ENCODE data around the gene AP5S1. TPM values are rescaled to one million over a fixed set of nuclear protein-coding genes. Genes with fewer than 3 reads are reported as not detected.

The AP5S1 gene
- total RNA-seq, 1 donor from 2014 or later: 6.1 TPM

- Histone ChIP-seq H3K4me3 (peak overlapping the region in 1 of 2 donors; percentile 61), H3K36me3 (peaks cover 0 to 26% of the 10 kb centered on the region in 2 donors), H3K4me1 (peaks cover 47% of the 10 kb centered on the region), H3K9me3 (no peaks in the 10 kb centered on the region), H3K27ac (peak overlapping the region; percentile 95), H3K27me3 (no peaks in the 10 kb centered on the region)
- TF ChIP-seq CTCF (IDR thresholded peaks at IDR 0.05) (no peak), POLR2AphosphoS5 (IDR thresholded peaks at IDR 0.05; ENCODE audit: insufficient read depth in 1 of 2, low read depth in 1 of 2) (no peak), POLR2A (IDR thresholded peaks at IDR 0.05) (no peak)
- DNase-seq (ENCODE audit: extremely low spot score in 2 of 2): peak in 1 of 2 donors; percentile 93
- intact Hi-C loops (cut with DNase I): no loop called here
These were observed 22.6 kb upstream of the AP5S1 start for GRCh38 chr20:3797592-3798372.

DNA sequence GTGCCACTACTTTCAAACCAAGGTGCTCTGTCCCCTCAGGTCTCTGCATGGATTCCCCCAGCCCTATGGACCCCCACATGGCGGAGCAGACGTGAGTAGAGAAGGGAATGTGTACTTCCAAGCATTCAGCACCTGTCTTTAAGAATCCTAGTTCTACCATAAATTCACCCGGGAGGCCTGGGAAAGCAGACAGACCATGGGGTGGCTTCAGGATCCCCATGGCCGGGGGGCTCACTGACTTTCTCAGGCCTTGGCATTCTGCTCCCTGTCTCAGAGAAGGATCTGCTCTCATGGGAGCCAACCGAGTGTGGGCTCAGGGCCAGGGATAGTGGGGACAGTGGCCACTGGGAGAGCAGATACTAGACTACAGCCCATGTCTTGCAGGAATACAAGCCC lies 22.0 kb upstream of the AP5S1 start:
- no peak for DNase-seq (ENCODE audit: extremely low spot score in 2 of 2)

DNA sequence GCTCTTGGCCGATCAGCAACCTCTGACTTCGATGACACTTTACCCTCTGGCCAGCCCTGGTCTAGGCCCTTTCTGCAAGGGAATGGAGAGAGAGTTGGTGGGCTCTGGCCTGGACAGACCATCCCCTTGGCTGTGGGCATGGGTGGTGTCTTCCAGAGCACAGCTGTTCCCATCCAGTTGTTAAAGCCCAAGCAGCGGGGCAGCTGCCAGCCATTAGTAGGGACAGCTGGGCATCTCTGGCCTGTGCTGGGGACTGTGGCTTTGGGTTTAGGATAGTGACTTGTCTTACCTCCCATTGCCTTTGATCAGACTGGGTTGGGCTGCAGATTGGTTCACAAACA lies 21.5 kb upstream of the AP5S1 start:
- Histone ChIP-seq H3K36me3 (peaks cover 0 to 37% of the 10 kb centered on the region in 2 donors), H3K27me3 (no peaks in the 10 kb centered on the region), H3K4me3 (no peak overlapping the region), H3K27ac (peak overlapping the region; percentile 35), H3K9me3 (no peaks in the 10 kb centered on the region), H3K4me1 (peaks cover 47% of the 10 kb centered on the region)
- intact Hi-C loops (cut with DNase I): no loop called here
- no peak for DNase-seq (ENCODE audit: extremely low spot score in 2 of 2)
- TF ChIP-seq CTCF (IDR thresholded peaks at IDR 0.05) (no peak), POLR2A (IDR thresholded peaks at IDR 0.05) (no peak), POLR2AphosphoS5 (IDR thresholded peaks at IDR 0.05; ENCODE audit: insufficient read depth in 1 of 2, low read depth in 1 of 2) (no peak)

More for the DNA sequence above, 22.0 kb upstream of the AP5S1 start:
- TF ChIP-seq POLR2A (IDR thresholded peaks at IDR 0.05) (no peak), CTCF (IDR thresholded peaks at IDR 0.05) (no peak), POLR2AphosphoS5 (IDR thresholded peaks at IDR 0.05; ENCODE audit: insufficient read depth in 1 of 2, low read depth in 1 of 2) (no peak)
- H3K36me3 ChIP-seq: peaks cover 0 to 32% of the 10 kb centered on the region in 2 donors
- H3K9me3 ChIP-seq: no peaks in the 10 kb centered on the region
- no peak overlapping the region for H3K4me3 ChIP-seq
- intact Hi-C loops (cut with DNase I): no loop called here
- no peak overlapping the region for H3K27ac ChIP-seq
- H3K27me3 ChIP-seq: no peaks in the 10 kb centered on the region
- peaks cover 47% of the 10 kb centered on the region for H3K4me1 ChIP-seq

DNA sequence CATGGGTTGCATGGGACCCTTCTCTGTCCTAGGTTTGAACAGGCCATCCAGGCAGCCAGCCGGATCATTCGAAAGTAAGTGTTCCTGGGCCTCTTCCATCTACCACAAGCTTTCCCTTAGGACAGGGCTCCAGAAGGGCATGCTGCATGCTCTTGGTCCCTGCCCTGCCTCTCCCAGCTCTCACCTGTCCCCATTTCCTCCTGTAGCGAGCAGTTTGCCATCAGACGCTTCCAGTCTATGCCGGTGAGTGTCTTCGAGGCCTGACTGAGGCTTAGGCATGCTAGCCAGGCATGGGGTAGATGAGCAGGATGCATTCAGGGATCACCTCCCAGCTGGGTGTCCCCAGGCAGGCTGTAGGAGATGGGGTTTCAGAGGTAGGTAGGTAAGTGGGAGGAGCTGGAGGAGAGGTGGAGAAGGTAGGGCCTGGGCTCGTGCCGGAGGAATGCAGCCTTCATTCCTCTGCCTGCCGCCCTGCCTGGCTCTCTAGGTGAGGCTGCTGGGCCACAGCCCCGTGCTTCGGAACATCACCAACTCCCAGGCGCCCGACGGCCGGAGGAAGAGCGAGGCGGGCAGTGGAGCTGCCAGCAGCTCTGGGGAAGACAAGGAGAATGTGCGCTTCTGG lies 20.0 kb upstream of the AP5S1 start:
- H3K36me3 ChIP-seq: peaks cover 0 to 46% of the 10 kb centered on the region in 2 donors
- DNase-seq (ENCODE audit: extremely low spot score in 2 of 2): no peak
- H3K27me3 ChIP-seq: no peaks in the 10 kb centered on the region
- no peaks in the 10 kb centered on the region for H3K9me3 ChIP-seq
- peaks cover 49% of the 10 kb centered on the region for H3K4me1 ChIP-seq
- H3K27ac ChIP-seq: peak overlapping the region; percentile 35
- intact Hi-C loops (cut with DNase I): no loop called here
- H3K4me3 ChIP-seq: no peak overlapping the region
- TF ChIP-seq POLR2AphosphoS5 (IDR thresholded peaks at IDR 0.05; ENCODE audit: insufficient read depth in 1 of 2, low read depth in 1 of 2) (no peak), POLR2A (IDR thresholded peaks at IDR 0.05) (no peak), CTCF (IDR thresholded peaks at IDR 0.05) (no peak)

DNA sequence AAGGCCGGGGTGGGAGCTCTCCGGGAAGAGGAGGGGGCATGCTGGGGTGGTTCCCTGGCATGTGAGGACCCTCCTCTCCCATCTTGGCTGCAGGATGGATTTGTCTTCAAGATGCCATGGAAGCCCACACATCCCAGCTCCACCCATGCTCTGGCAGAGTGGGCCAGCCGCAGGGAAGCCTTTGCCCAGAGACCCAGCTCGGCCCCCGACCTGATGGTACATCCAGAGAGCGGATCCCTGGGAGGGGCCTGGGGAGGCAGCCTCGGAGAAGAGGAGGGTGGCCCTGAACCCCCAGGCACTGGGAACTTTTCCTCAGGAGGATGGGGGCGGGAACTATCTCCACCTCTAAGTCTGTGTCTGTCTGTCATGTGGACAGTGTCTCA lies 19.5 kb upstream of the AP5S1 start:
- H3K27ac ChIP-seq: no peak overlapping the region
- no peak for TF ChIP-seq POLR2A (IDR thresholded peaks at IDR 0.05)
- no peak for TF ChIP-seq CTCF (IDR thresholded peaks at IDR 0.05)
- TF ChIP-seq POLR2AphosphoS5 (IDR thresholded peaks at IDR 0.05; ENCODE audit: insufficient read depth in 1 of 2, low read depth in 1 of 2): no peak
- no peak overlapping the region for H3K4me3 ChIP-seq
- H3K27me3 ChIP-seq: no peaks in the 10 kb centered on the region
- no peak for DNase-seq (ENCODE audit: extremely low spot score in 2 of 2)
- intact Hi-C loops (cut with DNase I): no loop called here
- H3K9me3 ChIP-seq: no peaks in the 10 kb centered on the region
- peaks cover 53% of the 10 kb centered on the region for H3K4me1 ChIP-seq
- peaks cover 0 to 46% of the 10 kb centered on the region in 2 donors for H3K36me3 ChIP-seq

Data from vagina (tissue), 2 donors.